HG03558 (cell line): Measurements from ENCODE around the gene DNASE1L3.

ENCODE experiments used
- ATAC-seq: cut with Tn5 transposase; IDR thresholded peaks from one replicate; pipeline ENCODE4 v1.9.1; 2021; ENCODE audit warnings: moderate number of reproducible peaks; ENCODE audit not compliant: unreplicated experiment; ENCODE audit errors: extremely low read depth

DNASE1L3 gene

DNA sequence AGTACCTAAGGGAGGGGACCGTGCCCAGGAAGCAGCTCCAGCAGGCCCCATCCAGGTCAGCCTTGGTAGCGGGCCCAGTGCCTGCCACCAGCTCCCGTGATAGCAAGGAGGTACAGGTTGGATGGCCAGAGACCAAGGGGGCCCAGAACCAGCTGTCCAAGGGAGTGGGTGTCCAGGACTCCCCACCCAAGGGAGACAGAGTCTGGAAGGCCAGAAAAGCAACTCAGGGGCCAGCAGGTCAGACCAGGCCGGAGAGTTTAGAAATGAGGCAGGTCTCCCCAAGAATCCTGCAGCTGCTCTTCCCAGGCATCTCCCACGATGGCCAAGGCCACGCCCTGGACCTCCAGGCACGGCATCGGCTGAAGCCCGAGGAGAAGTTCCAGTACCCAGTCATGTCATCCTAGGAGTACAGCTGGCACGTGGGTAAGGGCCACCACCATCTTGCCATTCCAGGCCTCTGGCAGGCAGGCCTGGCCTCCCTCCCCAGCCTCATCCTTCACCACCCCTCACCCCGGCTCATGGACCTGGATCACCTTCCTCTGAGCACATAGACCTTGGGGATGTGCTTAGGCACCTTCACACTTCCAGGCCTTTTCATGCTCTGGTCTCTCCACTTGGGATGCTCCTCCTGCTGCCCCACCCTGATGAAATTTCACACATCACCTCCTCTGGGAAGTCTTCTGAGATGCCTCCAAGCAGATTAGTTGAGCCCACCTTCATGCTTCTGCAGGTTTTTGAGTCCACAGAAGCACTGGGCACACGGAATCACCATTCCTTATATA lies 30.5 kb downstream of the DNASE1L3 start:
- ATAC-seq = no peak

DNA sequence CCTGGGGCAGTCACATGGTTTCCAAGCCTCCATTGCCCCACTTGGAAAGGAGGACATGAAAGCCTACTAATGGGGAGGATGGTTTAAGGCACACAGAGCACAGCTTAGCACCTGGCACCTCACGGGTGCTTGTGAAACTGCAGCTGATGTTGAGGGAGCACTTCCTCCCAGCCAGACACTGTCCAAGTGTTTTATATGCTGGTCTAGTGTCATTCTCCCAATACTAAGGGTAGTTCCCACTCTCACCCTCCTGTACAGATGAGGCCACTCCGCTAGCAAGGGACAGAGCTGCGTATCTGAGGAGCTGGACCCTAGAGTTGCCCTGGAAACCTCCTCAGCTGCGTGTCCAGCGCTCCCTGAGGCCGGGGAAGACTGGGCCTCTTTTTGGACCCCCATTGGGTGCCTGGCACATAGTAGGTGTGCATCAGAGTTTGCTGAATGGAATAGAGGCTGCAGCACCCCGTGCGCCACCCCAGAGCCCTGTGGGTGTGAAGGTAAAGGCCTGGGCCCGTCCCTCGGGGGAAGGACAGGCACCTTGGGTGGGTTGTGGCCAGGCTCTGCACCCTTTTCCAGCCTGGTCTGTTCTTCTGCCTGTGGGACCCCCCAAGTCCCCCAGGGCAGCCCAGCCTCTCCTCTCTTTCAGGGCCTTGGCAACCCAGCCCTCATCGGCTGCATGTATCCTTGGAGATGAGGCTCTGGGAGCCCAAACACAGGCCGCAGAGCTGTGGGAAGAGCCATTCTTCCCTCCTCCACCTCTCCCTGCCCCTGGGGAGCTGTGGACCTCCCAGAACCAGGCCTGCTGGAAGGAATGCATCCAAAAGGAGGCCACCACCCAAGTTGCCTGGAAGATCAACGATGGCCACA lies 31.3 kb downstream of the DNASE1L3 start:
- no peak for ATAC-seq

DNA sequence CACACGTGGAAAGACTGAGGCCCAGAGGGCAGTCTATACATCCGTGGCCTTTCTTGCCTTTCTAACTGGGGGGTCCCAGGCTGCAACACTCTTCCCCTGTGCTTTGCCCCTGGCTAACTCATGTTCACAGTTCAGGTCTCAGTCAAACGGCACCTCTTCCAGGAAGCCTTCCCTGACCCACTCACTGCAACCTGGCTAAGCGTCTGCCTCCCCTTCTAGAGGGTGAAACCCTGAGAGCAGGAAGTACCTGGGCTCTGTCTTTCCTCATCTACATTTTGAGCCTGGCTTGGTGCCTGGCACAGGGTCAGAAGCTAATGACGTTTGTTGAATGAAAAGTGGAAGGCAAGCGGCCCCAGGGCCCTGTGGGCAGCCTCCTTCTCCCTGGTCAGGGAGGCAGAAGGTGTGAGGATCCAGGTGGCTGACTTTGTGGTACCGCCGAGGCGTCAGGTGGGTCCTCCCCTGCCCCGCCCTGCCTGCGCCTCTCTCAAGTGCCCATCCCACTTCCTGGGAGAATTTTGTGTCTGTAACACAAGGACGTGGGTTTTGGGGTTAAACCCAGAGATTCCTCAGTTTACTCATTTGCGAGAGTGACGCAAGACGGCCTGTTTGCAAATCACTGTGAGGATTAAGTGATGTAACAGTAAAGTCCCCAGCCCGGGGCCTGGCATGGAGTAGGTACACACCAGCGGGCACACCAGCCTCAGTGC lies 32.1 kb downstream of the DNASE1L3 start:
- ATAC-seq = no peak

DNA sequence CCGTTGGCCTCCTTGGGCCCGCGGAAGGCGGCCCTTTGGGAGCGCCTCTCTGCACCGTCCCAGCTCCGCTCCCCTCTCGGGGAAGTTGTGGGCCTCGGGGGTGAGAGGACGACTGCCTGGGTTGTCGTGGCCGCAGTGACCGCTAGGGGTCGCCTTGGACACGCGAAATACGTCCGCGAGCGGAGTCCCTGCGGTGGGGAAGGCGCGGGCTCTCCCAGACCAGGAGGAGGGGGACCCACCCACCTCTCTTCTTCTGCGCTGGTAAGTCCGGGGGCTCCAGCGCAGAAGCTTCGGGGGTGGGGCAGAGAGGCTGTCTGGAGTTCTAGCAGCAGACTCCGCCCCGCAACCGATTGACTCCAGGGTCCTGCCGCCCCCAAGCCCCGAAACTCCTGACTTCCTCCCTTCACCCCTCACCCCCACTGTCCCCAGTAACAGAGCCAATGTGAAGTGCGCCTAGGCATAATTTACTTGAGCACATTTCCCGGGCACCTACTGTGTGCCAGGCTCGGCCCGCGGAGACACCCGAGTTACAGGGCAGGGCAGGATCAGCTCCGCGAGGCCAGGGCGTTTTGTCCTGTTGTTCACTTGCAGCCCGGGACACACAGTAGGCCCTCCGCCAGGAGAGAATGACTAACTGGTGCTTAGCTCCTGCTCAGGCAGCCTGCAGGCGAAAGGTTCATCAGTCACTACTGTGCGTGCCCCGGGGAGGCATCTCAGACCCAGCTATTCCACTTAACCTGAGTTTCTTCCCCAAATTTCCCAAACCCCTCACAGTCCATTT lies 32.8 kb downstream of the DNASE1L3 start:
- ATAC-seq = peak; percentile 52

DNA sequence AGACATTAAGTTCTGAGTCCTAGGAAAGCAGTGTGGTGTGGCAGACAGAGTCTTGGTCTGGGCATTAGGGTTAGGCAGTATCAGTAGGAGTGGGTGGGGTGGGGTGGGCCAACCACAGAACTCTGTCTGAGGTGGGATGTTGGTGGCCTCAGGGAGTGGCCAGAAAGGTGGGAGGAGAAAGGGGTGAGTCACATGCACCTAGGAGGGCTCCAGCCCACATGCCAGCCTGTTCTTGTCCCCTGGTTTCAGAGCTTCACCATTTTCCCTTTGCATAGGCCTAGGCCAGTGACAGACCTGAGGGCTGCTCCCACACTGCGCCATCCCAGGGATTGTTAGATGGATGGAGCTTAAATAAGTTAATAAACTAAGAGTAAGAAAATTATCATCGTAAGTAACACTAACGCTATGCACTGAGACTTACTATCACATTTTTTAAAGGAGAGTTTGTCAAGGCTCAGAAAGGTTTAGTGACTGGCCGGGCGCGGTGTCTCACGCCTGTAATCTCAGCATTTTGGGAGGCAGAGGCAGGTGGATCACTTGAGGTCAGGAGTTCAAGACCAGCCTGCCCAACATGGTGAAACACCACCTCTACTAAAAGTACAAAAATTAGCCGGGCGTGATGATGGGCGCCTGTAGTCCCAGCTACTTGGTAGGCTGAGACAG lies 33.8 kb downstream of the DNASE1L3 start:
- ATAC-seq = no peak

DNA sequence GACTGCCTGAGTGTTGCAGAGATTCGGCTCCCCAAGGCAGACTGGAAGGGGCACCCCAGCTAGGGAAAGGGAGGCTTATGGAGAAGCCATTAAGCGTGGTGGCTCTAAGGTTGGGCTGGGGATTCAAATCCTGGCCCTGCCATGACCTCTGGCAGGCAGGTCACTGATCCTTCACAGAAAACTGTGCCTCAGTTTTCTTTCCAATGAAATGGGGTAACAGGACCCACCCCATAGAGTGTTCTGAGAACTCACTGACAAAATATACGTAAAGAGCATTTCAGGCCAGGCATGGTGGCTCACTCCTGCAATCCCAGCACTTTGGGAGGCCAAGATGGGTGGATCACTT lies 34.6 kb downstream of the DNASE1L3 start:
- no peak for ATAC-seq

DNA sequence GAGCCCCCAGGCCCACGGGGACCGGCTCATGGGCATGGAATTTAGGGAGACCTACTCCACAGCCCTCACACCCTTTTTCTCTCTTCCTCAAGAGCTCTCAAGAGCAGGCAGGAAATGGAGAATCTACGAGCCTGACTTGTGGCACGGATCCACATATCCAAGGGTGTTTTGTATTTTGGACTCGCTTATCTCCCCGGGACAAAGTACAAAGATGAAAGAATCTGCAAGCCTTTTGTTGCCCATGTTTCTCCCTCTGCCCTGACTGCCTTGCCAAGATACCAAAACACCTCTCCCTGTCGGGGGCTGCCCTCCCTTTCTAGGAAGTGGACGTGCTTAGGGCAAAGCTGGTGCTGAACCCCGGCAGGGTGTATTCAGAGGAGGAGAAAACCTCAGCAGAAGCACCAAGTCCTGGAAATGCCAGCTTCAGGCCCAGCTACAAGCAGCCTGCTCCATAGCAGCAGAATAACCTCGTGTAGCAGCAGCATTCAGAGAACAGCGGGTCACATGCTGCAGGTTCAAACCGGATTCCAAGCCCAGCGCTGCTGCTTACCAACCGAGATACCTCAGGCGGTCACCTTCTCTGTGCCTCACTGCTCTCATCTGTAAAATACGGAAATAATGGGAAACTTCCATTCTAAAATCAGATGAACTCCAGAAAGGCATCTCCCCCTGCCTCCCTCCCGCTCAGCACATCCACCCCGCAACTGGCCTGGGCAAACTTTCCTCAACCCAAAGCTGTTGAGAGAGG lies 35.2 kb downstream of the DNASE1L3 start:
- no peak for ATAC-seq

DNA sequence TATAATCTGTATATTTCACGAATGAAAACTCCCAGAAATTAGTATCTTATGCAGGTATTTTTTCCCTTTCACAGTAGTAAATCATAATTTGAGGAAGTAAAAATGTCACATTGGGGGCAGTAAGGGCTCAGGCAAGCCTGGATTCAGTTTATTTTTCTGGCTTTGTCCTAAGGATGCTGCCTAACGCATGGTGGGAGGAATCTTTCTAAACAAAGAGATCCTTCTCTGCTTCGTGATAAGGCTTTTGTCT lies 35.7 kb downstream of the DNASE1L3 start:
- ATAC-seq = no peak

DNA sequence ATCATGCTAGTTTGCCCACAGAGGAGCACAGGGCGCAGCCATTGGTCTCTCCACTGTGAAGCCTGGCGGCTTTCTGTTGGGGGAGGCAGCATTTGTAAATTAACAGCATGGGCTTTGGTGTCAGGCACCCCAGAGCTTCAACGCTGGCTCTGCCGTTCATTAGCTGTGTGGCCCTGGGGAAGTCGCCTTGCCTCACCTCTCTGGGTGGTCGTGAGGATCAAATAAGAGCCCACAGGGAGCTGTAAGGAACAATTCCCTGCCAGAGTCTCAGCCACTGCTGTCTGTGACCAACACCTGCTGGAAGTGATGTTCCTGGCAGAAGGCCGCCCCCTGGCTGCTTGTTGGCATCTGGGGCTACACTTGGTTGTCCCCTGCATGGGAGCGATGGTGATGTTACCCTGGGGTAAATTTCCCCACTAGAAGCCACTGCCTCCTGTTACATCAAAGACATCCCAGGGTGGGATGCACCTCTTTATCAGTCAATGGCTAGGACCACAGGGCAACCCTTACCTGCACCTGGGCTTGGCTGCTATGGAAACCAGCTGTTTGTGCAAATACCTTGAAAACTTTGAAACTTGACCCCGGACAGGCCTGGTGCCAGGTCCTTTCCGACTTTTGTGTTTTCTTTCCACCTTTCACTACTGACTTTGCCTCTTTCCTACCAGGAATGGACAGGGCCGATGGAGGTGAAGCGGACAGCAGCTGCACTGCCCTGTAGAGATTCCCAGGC lies 36.9 kb downstream of the DNASE1L3 start:
- no peak for ATAC-seq

DNA sequence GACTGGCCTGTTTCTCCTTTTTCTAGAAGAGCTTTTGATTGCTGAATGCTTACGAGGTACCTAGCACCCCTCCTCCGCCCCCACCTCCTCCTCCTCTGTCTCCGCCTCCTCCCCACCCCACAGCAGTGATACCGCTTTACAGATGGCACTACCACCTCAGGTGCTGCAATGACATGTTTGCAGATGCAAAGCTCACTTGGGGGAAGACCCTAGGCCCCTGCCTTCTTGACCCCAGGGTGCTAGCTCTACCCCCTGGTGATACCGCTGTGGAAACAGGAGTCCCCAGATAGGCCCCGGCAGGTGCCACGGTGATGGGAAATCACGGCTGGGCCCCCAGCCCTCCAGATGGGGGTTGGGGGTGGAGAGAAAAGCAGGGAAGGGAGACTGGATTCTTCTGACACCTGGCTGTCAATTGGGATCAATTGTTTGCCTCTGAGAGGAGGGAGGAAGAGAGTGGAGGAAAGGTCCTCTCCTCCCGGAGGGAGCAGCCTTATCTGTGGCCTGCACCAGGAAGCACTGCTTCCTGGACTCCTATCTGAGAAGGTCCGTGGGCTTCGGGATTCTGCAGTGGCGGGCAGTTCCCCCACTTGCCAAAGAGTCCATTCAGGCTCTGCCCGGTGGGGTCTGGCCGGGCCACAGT lies 37.6 kb downstream of the DNASE1L3 start:
- no peak for ATAC-seq

DNA sequence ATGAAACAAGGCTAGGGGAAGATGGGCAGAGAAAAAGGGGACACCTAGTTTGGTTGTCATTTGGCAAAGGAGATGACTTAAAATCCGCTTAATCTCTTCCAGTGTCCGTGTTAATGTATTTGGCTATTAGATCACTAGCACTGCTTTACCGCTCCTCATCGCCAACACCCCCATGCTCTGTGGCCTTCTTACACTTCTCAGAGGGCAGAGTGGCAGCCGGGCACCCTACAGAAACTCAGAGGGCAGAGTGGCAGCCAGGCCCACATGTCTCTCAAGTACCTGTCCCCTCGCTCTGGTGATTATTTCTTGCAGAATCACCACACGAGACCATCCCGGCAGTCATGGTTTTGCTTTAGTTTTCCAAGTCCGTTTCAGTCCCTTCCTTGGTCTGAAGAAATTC lies 39.6 kb downstream of the DNASE1L3 start:
- ATAC-seq = no peak

DNA sequence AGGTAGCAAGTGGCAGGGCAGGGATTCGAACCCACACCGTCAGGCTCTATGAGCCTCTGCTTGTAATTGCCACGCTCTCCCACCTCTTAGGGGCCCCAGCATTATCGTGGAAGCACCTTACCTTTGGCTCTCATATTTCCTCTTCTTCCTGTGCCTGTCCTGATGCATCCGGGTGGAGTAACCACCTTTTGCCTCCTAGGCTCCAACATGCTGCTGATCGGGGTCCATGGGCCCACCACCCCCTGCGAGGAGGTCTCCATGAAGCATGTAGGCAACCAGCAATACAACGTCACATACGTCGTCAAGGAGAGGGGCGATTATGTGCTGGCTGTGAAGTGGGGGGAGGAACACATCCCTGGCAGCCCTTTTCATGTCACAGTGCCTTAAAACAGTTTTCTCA lies 40.4 kb downstream of the DNASE1L3 start:
- ATAC-seq = no peak

DNA sequence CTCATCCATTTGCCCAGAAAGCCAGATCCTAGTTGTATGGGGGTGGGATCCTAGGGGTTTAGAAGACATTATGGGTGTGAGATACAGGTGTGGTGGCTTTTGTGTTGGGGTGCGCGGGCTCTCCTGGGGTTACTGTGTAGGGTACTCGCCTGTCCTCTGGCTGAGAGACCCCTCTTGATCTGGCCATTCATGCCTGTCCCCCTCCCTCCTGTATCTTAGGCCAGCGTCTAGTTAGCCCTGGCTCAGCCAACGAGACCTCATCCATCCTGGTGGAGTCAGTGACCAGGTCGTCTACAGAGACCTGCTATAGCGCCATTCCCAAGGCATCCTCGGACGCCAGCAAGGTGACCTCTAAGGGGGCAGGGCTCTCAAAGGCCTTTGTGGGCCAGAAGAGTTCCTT lies 41.4 kb downstream of the DNASE1L3 start:
- no peak for ATAC-seq

DNA sequence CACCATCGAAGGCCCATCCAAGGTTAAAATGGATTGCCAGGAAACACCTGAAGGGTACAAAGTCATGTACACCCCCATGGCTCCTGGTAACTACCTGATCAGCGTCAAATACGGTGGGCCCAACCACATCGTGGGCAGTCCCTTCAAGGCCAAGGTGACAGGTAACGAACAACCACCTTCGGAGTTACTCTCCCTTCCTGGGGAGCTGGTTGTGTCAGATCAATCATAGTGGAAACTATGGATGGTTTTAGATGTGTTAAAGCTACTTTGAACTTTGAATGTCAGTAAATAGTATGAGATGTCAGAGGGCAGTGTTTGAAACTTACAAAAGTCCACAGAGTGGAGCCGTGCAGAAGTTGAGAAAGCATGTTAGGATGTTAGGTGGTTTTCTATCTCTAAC lies 42.3 kb downstream of the DNASE1L3 start:
- no peak for ATAC-seq

DNA sequence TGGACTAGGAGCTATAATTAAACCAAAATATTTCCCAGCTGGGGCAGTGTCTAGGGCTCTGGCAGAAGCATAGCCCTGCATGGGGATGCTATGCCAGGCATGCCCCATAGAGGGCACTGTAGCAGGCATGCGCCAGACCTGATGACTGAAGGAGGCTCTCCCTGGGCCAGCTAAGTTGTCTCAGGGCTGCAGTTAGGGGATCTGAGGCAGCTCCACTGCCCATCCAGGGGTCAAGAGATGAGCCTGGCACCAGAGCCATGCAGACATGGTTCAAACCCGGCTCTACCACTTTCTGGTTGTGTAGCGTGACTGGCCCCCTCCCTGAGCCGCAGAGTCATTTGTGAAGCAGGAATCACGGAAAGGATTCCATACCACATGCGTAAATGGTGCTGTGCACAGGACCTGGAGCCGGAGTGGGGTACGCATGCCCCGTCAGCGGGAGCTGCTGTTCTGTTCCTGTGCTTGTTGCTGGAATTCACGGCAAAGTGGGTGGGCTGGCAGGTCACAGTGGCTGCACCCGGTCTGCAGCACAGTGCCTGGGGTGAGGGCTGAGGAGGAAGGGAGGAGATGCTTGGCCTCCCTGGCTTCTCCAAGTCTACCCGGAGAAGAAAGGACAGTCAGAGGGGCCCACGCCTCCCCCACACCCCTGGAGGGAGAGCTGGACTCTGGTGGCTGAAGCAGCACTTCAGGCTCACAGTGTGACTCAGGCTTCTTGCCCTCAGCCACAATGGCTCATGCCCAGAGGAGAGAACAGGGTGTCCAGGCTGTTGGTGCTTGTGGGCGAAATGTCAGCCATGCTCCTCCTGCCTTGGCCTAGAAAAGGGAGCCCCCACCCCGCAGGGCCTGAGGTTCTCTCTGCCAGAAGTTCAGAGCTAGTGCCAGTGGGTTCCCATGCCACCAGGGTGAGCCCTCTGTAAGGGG lies 43.1 kb downstream of the DNASE1L3 start:
- peak; percentile 65 for ATAC-seq

DNA sequence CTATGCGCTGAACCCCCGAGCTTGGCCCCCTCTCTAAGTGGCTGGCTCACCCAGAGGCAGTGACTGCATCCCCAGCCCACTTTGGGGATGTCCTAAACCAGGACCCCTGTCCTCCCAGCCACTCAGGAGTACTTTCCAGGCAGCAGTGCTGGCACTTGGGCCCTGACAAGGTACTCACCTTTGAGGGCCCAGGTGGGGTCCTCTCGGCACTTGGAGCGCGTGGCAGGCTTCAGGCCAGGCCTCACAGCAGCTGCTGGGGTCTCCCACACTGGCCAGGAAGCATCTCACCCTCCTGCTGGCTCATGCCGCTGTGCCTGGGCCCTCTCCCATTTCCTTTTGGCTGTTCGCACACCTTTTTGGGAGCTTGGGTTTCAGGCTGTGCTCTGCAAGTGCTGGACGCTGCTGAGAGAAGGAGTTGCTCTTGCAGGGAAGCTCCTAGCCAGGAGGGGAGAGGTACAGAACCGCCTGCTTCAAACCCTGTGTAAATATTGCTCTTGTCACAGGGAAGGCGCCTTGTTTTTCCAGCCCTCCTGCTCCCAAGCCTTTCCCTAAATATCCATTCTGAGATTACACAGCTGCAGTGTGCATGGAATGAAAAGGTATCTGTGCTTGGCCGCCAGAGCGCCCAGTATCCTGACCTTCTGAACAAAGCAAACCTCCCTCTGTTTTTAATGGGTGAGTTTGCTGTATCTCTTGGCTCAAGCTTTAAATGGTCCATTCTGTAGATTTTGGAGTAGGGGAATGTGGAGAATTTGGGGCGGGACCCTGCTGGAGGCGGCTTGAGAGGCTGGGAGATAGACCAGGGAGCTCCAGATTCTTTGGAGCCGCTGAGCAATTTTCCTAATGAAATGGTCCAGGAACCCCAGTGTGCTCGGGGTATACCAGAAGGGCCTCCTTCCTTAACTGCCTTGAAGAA lies 45.6 kb downstream of the DNASE1L3 start:
- ATAC-seq = no peak
